PC-3 (cell line): Measurements from ENCODE around the gene NCL. TPM values are rescaled to one million over a fixed set of nuclear protein-coding genes. Genes with fewer than 3 reads are reported as not detected.

ENCODE experiments used
- ATAC-seq: fragments of 200-7000 bp; cut with Tn5 transposase; 2 replicates; pipeline ENCODE4 v1.9.1; 2020; ENCODE audit warnings: mild to moderate bottlenecking, moderate library complexity
- BruUV-seq: library from RNA; stranded (reverse); fragments of 400-500 nt; replicated peaks from 2 replicates; lab custom pipeline; 2021; lab: Mats Ljungman, UMichigan
- CTCF ChIA-PET: fragments of 300-600 bp; sonication (Branson Sonifier 250); formaldehyde crosslinking; loops from one replicate; lab custom pipeline; 2022; ENCODE audit warnings: antibody characterized with exemption; lab: Charles Lee
- POLR2A ChIA-PET: fragments of 300-600 bp; sonication (Branson Sonifier 250); formaldehyde crosslinking; loops from one replicate; lab custom pipeline; 2022; ENCODE audit warnings: antibody characterized with exemption; ENCODE audit not compliant: unreplicated experiment; lab: Charles Lee
- DNase-seq: peaks from one replicate; pipeline ENCODE4 v3.0.0-alpha.2; 2015
- H2AFZ ChIP-seq: fragments of 300-600 bp; sonication (generic); 2 replicates; pipeline ENCODE4 v1.6.0; 2016; ENCODE audit warnings: antibody characterized with exemption, low read length
- H3F3A ChIP-seq: fragments of 300-600 bp; sonication (generic); one replicate; pipeline ENCODE4 v1.6.0; 2017; ENCODE audit warnings: antibody characterized with exemption, low read length, control low read depth, mild to moderate bottlenecking; ENCODE audit not compliant: unreplicated experiment
- H3K27ac ChIP-seq: fragments of 300-600 bp; sonication (generic); 2 replicates; pipeline ENCODE4 v1.5.1; 2016; ENCODE audit warnings: mild to moderate bottlenecking, low read length
- H3K27me3 ChIP-seq: fragments of 300-600 bp; sonication (generic); 2 replicates; pipeline ENCODE4 v1.6.1; 2016; ENCODE audit warnings: low read length, mixed read lengths
- H3K36me3 ChIP-seq: fragments of 300-600 bp; sonication (generic); 2 replicates; pipeline ENCODE4 v1.6.1; 2016; ENCODE audit warnings: low read depth, mixed run types, low read length, mixed read lengths
- H3K4me1 ChIP-seq: fragments of 300-600 bp; sonication (generic); 2 replicates; pipeline ENCODE4 v1.5.1; 2016; ENCODE audit warnings: low read length; ENCODE audit not compliant: insufficient read depth
- H3K4me2 ChIP-seq: fragments of 300-600 bp; sonication (generic); 2 replicates; pipeline ENCODE4 v1.6.0; 2016; ENCODE audit warnings: low read length
- H3K4me3 ChIP-seq: fragments of 300-600 bp; sonication (generic); 2 replicates; pipeline ENCODE4 v1.5.1; 2016; ENCODE audit warnings: mild to moderate bottlenecking, low read length, mixed read lengths
- H3K79me2 ChIP-seq: fragments of 300-600 bp; sonication (generic); 2 replicates; pipeline ENCODE4 v1.6.1; 2017; ENCODE audit warnings: low read length, mixed read lengths
- H3K9ac ChIP-seq: fragments of 300-600 bp; sonication (generic); 2 replicates; pipeline ENCODE4 v1.6.0; 2016; ENCODE audit warnings: mild to moderate bottlenecking, low read length
- H3K9me2 ChIP-seq: fragments of 300-600 bp; sonication (generic); replicated peaks from 2 replicates; pipeline ENCODE4 v1.6.1; 2016; ENCODE audit warnings: mixed run types, low read length, mixed read lengths
- H3K9me3 ChIP-seq: fragments of 300-600 bp; sonication (generic); 2 replicates; pipeline ENCODE4 v1.6.1; 2016; ENCODE audit warnings: low read length, mixed read lengths
- H4K20me1 ChIP-seq: fragments of 300-600 bp; sonication (generic); 2 replicates; pipeline ENCODE4 v1.6.1; 2016; ENCODE audit warnings: low read length, mixed read lengths
- CTCF ChIP-seq: fragments of 300-600 bp; sonication (generic); conservative IDR thresholded peaks from 2 replicates; pipeline ENCODE4 v1.5.1; 2017; ENCODE audit warnings: antibody characterized with exemption, low read depth, mild to moderate bottlenecking, low read length
- EZH2 ChIP-seq: fragments of 300-600 bp; sonication (generic); IDR thresholded peaks from one replicate; pipeline ENCODE4 v1.6.1; 2017; ENCODE audit warnings: antibody characterized with exemption, mild to moderate bottlenecking, low read length; ENCODE audit not compliant: unreplicated experiment
- EZH2phosphoT487 ChIP-seq: fragments of 300-600 bp; sonication (generic); IDR thresholded peaks from 2 replicates; pipeline ENCODE4 v1.6.1; 2018; ENCODE audit warnings: mild to moderate bottlenecking, antibody characterized with exemption, low read length, borderline replicate concordance
- intact Hi-C: fragments of 100-400 bp; cut with micrococcal nuclease; formaldehyde crosslinking; loops from 2 replicates; pipeline ENCODE4 v1.9.0; 2023
- total RNA-seq: library from RNA; depleted of rRNA; stranded (reverse); fragments of >200 nt; gene quantifications from 2 replicates; pipeline ENCODE4 v1.2.3, GENCODE V29; 2014

Gene NCL
- total RNA-seq, 1 experiment from 2014 or later: 430 TPM

- BruUV-seq: no TSS peak
- H3K79me2 ChIP-seq: no peaks in the 10 kb centered on the region
- no peaks in the 10 kb centered on the region for H4K20me1 ChIP-seq
- intact Hi-C loops: no loop called here
- no peaks in the 10 kb centered on the region for H3K4me1 ChIP-seq
- no peak overlapping the region for H3K4me3 ChIP-seq
- no peaks in the 10 kb centered on the region for H3F3A ChIP-seq
- no peak overlapping the region for H3K9ac ChIP-seq
- ChIA-PET CTCF (no interaction called here), POLR2A (no interaction called here)
- no peaks in the 10 kb centered on the region for H3K9me2 ChIP-seq
- TF ChIP-seq CTCF (peak; percentile 32; the same call in 1 of the 2 replicates), EZH2phosphoT487 (no peak), EZH2 (no peak)
- no peak overlapping the region for H3K27ac ChIP-seq
- ATAC-seq (no peak), DNase-seq (no peak)
- H2AFZ ChIP-seq: no peak overlapping the region
- no peaks in the 10 kb centered on the region for H3K27me3 ChIP-seq
- no peaks in the 10 kb centered on the region for H3K36me3 ChIP-seq
- no peaks in the 10 kb centered on the region for H3K9me3 ChIP-seq
- H3K4me2 ChIP-seq: no peak overlapping the region
These were observed 25.7 kb upstream of the NCL start for GRCh38 chr2:231489990-231490389.

DNA sequence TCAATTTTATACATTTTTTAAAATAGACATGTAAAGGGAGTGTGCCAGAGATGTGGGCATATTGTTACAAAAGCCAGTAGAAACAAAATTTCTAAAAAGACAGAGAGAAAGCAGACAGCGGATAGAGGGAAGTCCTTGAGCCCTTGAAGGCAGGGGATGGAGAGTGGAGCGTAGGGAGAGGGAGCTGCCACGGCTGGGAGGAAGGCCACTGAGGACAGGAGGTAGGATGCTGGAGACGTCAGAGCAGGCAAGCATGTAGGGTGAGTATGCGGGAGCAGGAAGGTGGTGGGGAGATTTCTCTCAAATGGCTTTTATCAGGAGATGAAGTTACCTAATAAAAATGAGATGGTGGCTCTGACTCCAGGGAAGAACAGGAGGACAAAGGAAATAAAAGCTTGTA is 24.0 kb upstream of the NCL start:
- POLR2A ChIA-PET: no interaction called here
- CTCF ChIA-PET: no interaction called here

More for the DNA sequence above, 24.0 kb upstream of the NCL start:
- intact Hi-C loops: no loop called here
- H3K4me2 ChIP-seq: no peak overlapping the region
- no peaks in the 10 kb centered on the region for H3K79me2 ChIP-seq
- no peak overlapping the region for H3K4me3 ChIP-seq
- H3K9me3 ChIP-seq: no peaks in the 10 kb centered on the region
- no peaks in the 10 kb centered on the region for H3K9me2 ChIP-seq
- no peaks in the 10 kb centered on the region for H3K36me3 ChIP-seq
- H3F3A ChIP-seq: no peaks in the 10 kb centered on the region
- H4K20me1 ChIP-seq: no peaks in the 10 kb centered on the region
- H3K4me1 ChIP-seq: no peaks in the 10 kb centered on the region
- TF ChIP-seq CTCF (no peak), EZH2phosphoT487 (no peak), EZH2 (no peak)
- no peak overlapping the region for H3K27ac ChIP-seq
- H2AFZ ChIP-seq: no peak overlapping the region
- no peaks in the 10 kb centered on the region for H3K27me3 ChIP-seq
- DNase-seq (no peak), ATAC-seq (no peak)
- BruUV-seq: no TSS peak
- H3K9ac ChIP-seq: no peak overlapping the region
